ENCODE measurements around the gene VLDLR. TPM values are rescaled to one million over a fixed set of nuclear protein-coding genes. Genes with fewer than 3 reads are reported as not detected.

Gene VLDLR
- total RNA-seq, 3 donors from 2014 or later (not counting 1 experiment from before 2014, with no cell fraction given) = 1.4 to 2.6 (median 2.4) TPM

GRCh38 chr9:2610985-2611384 lies 10.6 kb upstream of the VLDLR start:
- Mint-ChIP-seq H3K4me3 (no peak overlapping the region), H3K9me3 (no peaks in the 10 kb centered on the region), H3K27ac (no peak overlapping the region), H3K36me3 (no peaks in the 10 kb centered on the region), H3K4me1 (no peaks in the 10 kb centered on the region), H3K27me3 (ENCODE audit: low read depth in 2 of 2) (peaks cover 22 to 54% of the 10 kb centered on the region in 2 donors)
- DNase-seq (no peak), ATAC-seq (no peak)
- H3K27ac ChIP-seq (ENCODE audit: low read length) = no peak overlapping the region
- H3K36me3 ChIP-seq (ENCODE audit: control insufficient read depth, insufficient read depth, low read length) = no peaks in the 10 kb centered on the region
- intact Hi-C loops (cut with micrococcal nuclease) = no loop called here
- no peaks in the 10 kb centered on the region for H3K9me3 ChIP-seq (ENCODE audit: control insufficient read depth, insufficient read depth, low read length)
- no peak overlapping the region for H3K4me3 ChIP-seq (ENCODE audit: low read length)
- WGBS (ENCODE audit: insufficient coverage) = 85% methylated on average over 2 of the region's 2 CpGs
- no peak for TF ChIP-seq CTCF (IDR thresholded peaks at IDR 0.05)
- no peaks in the 10 kb centered on the region for H3K4me1 ChIP-seq (ENCODE audit: control insufficient read depth, insufficient read depth, low read length)
- no peaks in the 10 kb centered on the region for H3K27me3 ChIP-seq (ENCODE audit: control insufficient read depth, insufficient read depth, low read length)

DNA sequence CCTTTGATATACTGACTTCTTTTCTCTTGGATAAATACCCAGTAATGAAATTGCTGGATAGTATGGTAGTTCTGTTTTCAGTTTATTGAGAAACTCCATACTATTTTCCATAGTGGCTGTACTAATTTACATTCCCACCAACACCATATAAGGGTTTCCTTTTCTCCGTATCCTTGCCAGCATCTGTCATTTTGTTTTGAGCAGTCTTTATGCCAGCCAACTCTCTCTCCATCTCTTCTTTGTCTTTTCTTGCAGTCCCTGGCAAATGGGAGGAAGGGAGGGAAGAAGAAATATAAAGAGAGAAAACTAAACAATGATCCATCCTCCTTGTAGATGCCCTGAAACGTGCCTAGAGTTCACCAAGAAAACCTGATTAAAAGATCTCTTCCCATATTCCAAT lies 9.6 kb upstream of the VLDLR start:
- no peaks in the 10 kb centered on the region for H3K4me1 ChIP-seq (ENCODE audit: control insufficient read depth, insufficient read depth, low read length)
- intact Hi-C loops (cut with micrococcal nuclease) = no loop called here
- H3K36me3 ChIP-seq (ENCODE audit: control insufficient read depth, insufficient read depth, low read length) = no peaks in the 10 kb centered on the region
- H3K27ac ChIP-seq (ENCODE audit: low read length) = no peak overlapping the region
- Mint-ChIP-seq H3K9me3 (no peaks in the 10 kb centered on the region), H3K4me1 (no peaks in the 10 kb centered on the region), H3K36me3 (no peaks in the 10 kb centered on the region), H3K27ac (no peak overlapping the region), H3K27me3 (ENCODE audit: low read depth in 2 of 2) (peaks cover 22 to 52% of the 10 kb centered on the region in 2 donors), H3K4me3 (no peak overlapping the region)
- WGBS (ENCODE audit: insufficient coverage) = 88% methylated on average over 2 of the region's 2 CpGs
- H3K9me3 ChIP-seq (ENCODE audit: control insufficient read depth, insufficient read depth, low read length) = no peaks in the 10 kb centered on the region
- DNase-seq (no peak), ATAC-seq (no peak)
- no peaks in the 10 kb centered on the region for H3K27me3 ChIP-seq (ENCODE audit: control insufficient read depth, insufficient read depth, low read length)
- no peak overlapping the region for H3K4me3 ChIP-seq (ENCODE audit: low read length)
- no peak for TF ChIP-seq CTCF (IDR thresholded peaks at IDR 0.05)

DNA sequence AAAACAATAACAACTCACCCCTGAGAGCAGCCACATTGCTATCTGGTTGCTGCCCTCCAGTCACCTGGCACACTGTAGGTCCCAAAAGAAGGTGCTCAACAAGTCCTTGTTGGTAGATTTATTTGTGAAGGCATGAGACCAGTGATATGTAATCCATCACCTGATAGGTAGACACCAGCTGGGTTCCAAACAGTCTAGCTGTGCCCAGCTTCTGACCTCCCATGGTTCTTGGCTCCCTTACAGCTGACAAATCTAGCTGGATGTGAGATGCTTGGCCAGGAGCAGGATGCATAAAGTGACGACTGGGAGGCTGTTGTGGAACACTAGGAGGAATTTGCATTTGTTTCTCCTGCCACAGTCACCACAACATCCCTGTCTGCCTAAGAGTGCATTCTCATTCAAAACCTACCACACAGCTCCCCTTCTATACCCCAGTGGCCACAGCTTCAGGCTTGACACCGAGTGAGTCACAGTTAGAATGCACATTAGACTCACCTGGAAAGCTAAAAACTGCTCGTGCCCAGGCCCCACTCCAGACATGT lies 7.8 kb upstream of the VLDLR start:
- Mint-ChIP-seq H3K27me3 (ENCODE audit: low read depth in 2 of 2) (peaks cover 15 to 38% of the 10 kb centered on the region in 2 donors), H3K36me3 (no peaks in the 10 kb centered on the region), H3K4me3 (no peak overlapping the region), H3K4me1 (no peaks in the 10 kb centered on the region), H3K27ac (no peak overlapping the region), H3K9me3 (no peaks in the 10 kb centered on the region)
- Histone ChIP-seq H3K9me3 (ENCODE audit: control insufficient read depth, insufficient read depth, low read length) (no peaks in the 10 kb centered on the region), H3K4me3 (ENCODE audit: low read length) (no peak overlapping the region), H3K36me3 (ENCODE audit: control insufficient read depth, insufficient read depth, low read length) (no peaks in the 10 kb centered on the region), H3K27me3 (ENCODE audit: control insufficient read depth, insufficient read depth, low read length) (no peaks in the 10 kb centered on the region), H3K27ac (ENCODE audit: low read length) (no peak overlapping the region), H3K4me1 (ENCODE audit: control insufficient read depth, insufficient read depth, low read length) (no peaks in the 10 kb centered on the region)
- 86% methylated on average over 3 of the region's 3 CpGs for WGBS (ENCODE audit: insufficient coverage)
- no peak for DNase-seq
- intact Hi-C loops (cut with micrococcal nuclease) = no loop called here
- no peak for ATAC-seq
- no peak for TF ChIP-seq CTCF (IDR thresholded peaks at IDR 0.05)

DNA sequence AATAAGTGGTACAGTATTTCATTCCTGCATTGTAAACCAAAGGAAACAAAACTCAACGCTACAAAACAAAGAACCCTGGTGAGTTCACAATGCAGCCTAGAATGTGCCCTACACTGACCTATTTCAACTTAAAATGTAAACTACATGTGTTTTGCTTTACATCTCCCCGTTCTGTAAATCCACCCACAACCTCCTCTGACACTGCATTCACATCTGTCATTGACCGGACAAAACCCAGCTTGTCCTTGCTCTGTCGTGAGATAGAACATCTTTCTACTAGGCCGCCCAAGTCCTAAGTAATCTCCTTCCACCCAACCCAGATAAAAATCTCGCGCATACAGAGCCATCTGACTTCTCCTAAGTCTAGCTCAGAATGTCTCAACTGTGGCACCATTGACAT lies 6.1 kb upstream of the VLDLR start:
- Mint-ChIP-seq H3K27ac (no peak overlapping the region), H3K4me1 (peaks cover 0 to 4% of the 10 kb centered on the region in 2 donors), H3K9me3 (no peaks in the 10 kb centered on the region), H3K36me3 (no peaks in the 10 kb centered on the region), H3K4me3 (no peak overlapping the region), H3K27me3 (ENCODE audit: low read depth in 2 of 2) (peaks cover 17 to 45% of the 10 kb centered on the region in 2 donors)
- H3K4me3 ChIP-seq (ENCODE audit: low read length) = no peak overlapping the region
- H3K27me3 ChIP-seq (ENCODE audit: control insufficient read depth, insufficient read depth, low read length) = no peaks in the 10 kb centered on the region
- H3K9me3 ChIP-seq (ENCODE audit: control insufficient read depth, insufficient read depth, low read length) = no peaks in the 10 kb centered on the region
- H3K27ac ChIP-seq (ENCODE audit: low read length) = no peak overlapping the region
- TF ChIP-seq CTCF (IDR thresholded peaks at IDR 0.05) = no peak
- 91% methylated on average over 7 of the region's 7 CpGs for WGBS (ENCODE audit: insufficient coverage)
- intact Hi-C loops (cut with micrococcal nuclease) = no loop called here
- DNase-seq (no peak), ATAC-seq (no peak)
- H3K4me1 ChIP-seq (ENCODE audit: control insufficient read depth, insufficient read depth, low read length) = no peaks in the 10 kb centered on the region
- no peaks in the 10 kb centered on the region for H3K36me3 ChIP-seq (ENCODE audit: control insufficient read depth, insufficient read depth, low read length)
